Upper lobe of left lung (tissue), 6 donors: Measurements from ENCODE around the gene POSTN. TPM values are rescaled to one million over a fixed set of nuclear protein-coding genes. Genes with fewer than 3 reads are reported as not detected.

ENCODE experiments used
- ATAC-seq, 2 donors: fragments of 200-7000 bp; cut with Tn5 transposase; one replicate each; pipeline ENCODE4 v1.9.1; 2022; ENCODE audit warnings: mild to moderate bottlenecking in 2 of 2, moderate library complexity in 2 of 2; ENCODE audit not compliant: low FRiP score in 2 of 2
- DNase-seq, 2 donors: peaks; one replicate each; pipeline ENCODE4 v3.0.0-alpha.2; 2019 to 2020
- H3K27ac ChIP-seq, 4 donors: fragments of 200-600 bp; sonication (generic); one replicate each; pipeline ENCODE4 v1.5.1; 2016 to 2019
- H3K27me3 ChIP-seq, 4 donors: fragments of 200-600 bp; sonication (generic); one replicate each; pipeline ENCODE4 v1.5.1; 2017 to 2019
- H3K36me3 ChIP-seq, 4 donors: fragments of 200-600 bp; sonication (generic); one replicate each; pipeline ENCODE4 v1.5.1; 2016 to 2019
- H3K4me1 ChIP-seq, 4 donors: fragments of 200-600 bp; sonication (generic); one replicate each; pipeline ENCODE4 v1.5.1; 2018 to 2019
- H3K4me3 ChIP-seq, 4 donors: fragments of 200-600 bp; sonication (generic); one replicate each; pipeline ENCODE4 v1.5.1; 2017 to 2019; ENCODE audit warnings: mild to moderate bottlenecking in 2 of 4, moderate library complexity in 1 of 4
- H3K9me3 ChIP-seq, 4 donors: fragments of 200-600 bp; sonication (generic); one replicate each; pipeline ENCODE4 v1.5.1; 2018 to 2019
- CTCF ChIP-seq, 6 experiments: fragments of 450-650 bp in 4 of 6; fragments of 200-600 bp in 2 of 6; sonication (generic) in 2 of 6; IDR thresholded peaks; one replicate each; pipeline ENCODE4 v1.5.1; 2016 to 2019; ENCODE audit warnings: antibody characterized with exemption in 6 of 6
- EP300 ChIP-seq, 4 donors: sonication (generic); formaldehyde crosslinking; IDR thresholded peaks; one replicate each; pipeline ENCODE4 v1.5.1; 2017; ENCODE audit warnings: antibody characterized with exemption in 4 of 4, control low read depth in 2 of 4
- POLR2A ChIP-seq, 4 donors: fragments of 450-650 bp; IDR thresholded peaks; one replicate each; pipeline ENCODE4 v1.5.1; 2016 to 2017; ENCODE audit warnings: antibody characterized with exemption in 4 of 4, mild to moderate bottlenecking in 2 of 4
- POLR2AphosphoS5 ChIP-seq, 2 donors: sonication (generic); formaldehyde crosslinking; IDR thresholded peaks; one replicate each; pipeline ENCODE4 v1.5.1; 2017; ENCODE audit warnings: antibody characterized with exemption in 2 of 2
- WGBS, 2 donors: methylation state at CpG; one replicate each; pipeline ENCODE4 v1.1.5; 2017 to 2018; 5-methylcytosine and 5-hydroxymethylcytosine counted together
- total RNA-seq, 6 donors: library from RNA; depleted of rRNA in 4 of 6; stranded (reverse); fragments of >200 nt in 4 of 6; gene quantifications; one replicate each; pipeline versions ENCODE4 v1.1.0 to v1.2.1, GENCODE V29; 2016 to 2021
- donor health status: DM: no; HTN: no; CAD: no; lungs with moderate emphysema.
- donor health status: DM: no; HTN: yes; CAD: no; lungs with severe emphysema.

Gene POSTN
- total RNA-seq, 6 donors from 2014 or later: 1.0 to 55.5 (median 23.5) TPM

GRCh38 chr13:37640499-37640898 is 41.9 kb upstream of the POSTN start:
- Histone ChIP-seq H3K4me3 (no peak overlapping the region), H3K4me1 (no peaks in the 10 kb centered on the region), H3K9me3 (no peaks in the 10 kb centered on the region), H3K27me3 (no peaks in the 10 kb centered on the region), H3K36me3 (no peaks in the 10 kb centered on the region), H3K27ac (no peak overlapping the region)
- TF ChIP-seq CTCF (IDR thresholded peaks at IDR 0.05) (no peak), POLR2A (IDR thresholded peaks at IDR 0.05) (no peak), EP300 (IDR thresholded peaks at IDR 0.05) (no peak), POLR2AphosphoS5 (IDR thresholded peaks at IDR 0.05) (no peak)
- ATAC-seq (no peak), DNase-seq (no peak)
- 26 to 27% methylated on average over 2 of the region's 2 CpGs for WGBS, 2 donors

GRCh38 chr13:37636701-37637100 is 38.1 kb upstream of the POSTN start:
- ATAC-seq: no peak
- TF ChIP-seq CTCF (IDR thresholded peaks at IDR 0.05) (no peak), POLR2A (IDR thresholded peaks at IDR 0.05) (no peak), POLR2AphosphoS5 (IDR thresholded peaks at IDR 0.05) (no peak), EP300 (IDR thresholded peaks at IDR 0.05) (no peak)
- H3K4me1 ChIP-seq: no peaks in the 10 kb centered on the region
- no peak for DNase-seq
- no peaks in the 10 kb centered on the region for H3K27me3 ChIP-seq
- H3K27ac ChIP-seq: no peak overlapping the region
- 67 to 68% methylated on average over 8 of the region's 8 CpGs for WGBS, 2 donors
- H3K9me3 ChIP-seq: no peaks in the 10 kb centered on the region
- H3K36me3 ChIP-seq: no peaks in the 10 kb centered on the region
- no peak overlapping the region for H3K4me3 ChIP-seq

- Histone ChIP-seq H3K36me3 (no peaks in the 10 kb centered on the region), H3K27me3 (no peaks in the 10 kb centered on the region), H3K9me3 (no peaks in the 10 kb centered on the region), H3K4me3 (no peak overlapping the region), H3K4me1 (no peaks in the 10 kb centered on the region), H3K27ac (no peak overlapping the region)
- no peak for ATAC-seq
- TF ChIP-seq EP300 (IDR thresholded peaks at IDR 0.05) (no peak), POLR2AphosphoS5 (IDR thresholded peaks at IDR 0.05) (no peak), CTCF (IDR thresholded peaks at IDR 0.05) (no peak), POLR2A (IDR thresholded peaks at IDR 0.05) (no peak)
- DNase-seq: no peak
- 68 to 69% methylated on average over 5 of the region's 5 CpGs for WGBS, 2 donors
Observed at GRCh38 chr13:37632294-37632693, 33.7 kb upstream of the POSTN start.

- Histone ChIP-seq H3K36me3 (no peaks in the 10 kb centered on the region), H3K9me3 (no peaks in the 10 kb centered on the region), H3K4me1 (no peaks in the 10 kb centered on the region), H3K27ac (no peak overlapping the region), H3K4me3 (no peak overlapping the region), H3K27me3 (no peaks in the 10 kb centered on the region)
- ATAC-seq: no peak
- TF ChIP-seq CTCF (IDR thresholded peaks at IDR 0.05) (no peak), EP300 (IDR thresholded peaks at IDR 0.05) (no peak), POLR2A (IDR thresholded peaks at IDR 0.05) (no peak), POLR2AphosphoS5 (IDR thresholded peaks at IDR 0.05) (no peak)
- DNase-seq: no peak
- 53 to 70% methylated on average over 4 of the region's 4 CpGs for WGBS, 2 donors
Observed at GRCh38 chr13:37627428-37627827, 28.9 kb upstream of the POSTN start.

- Histone ChIP-seq H3K4me3 (no peak overlapping the region), H3K36me3 (no peaks in the 10 kb centered on the region), H3K27ac (no peak overlapping the region), H3K4me1 (peaks cover 0 to 4% (median 0%) of the 10 kb centered on the region in 4 donors), H3K9me3 (no peaks in the 10 kb centered on the region), H3K27me3 (no peaks in the 10 kb centered on the region)
- WGBS, 2 donors: 77 to 81% methylated on average over 3 of the region's 3 CpGs
- DNase-seq (no peak), ATAC-seq (no peak)
- TF ChIP-seq POLR2A (IDR thresholded peaks at IDR 0.05) (no peak), EP300 (IDR thresholded peaks at IDR 0.05) (no peak), POLR2AphosphoS5 (IDR thresholded peaks at IDR 0.05) (no peak), CTCF (IDR thresholded peaks at IDR 0.05) (no peak)
Observed at GRCh38 chr13:37621811-37622361, 23.3 kb upstream of the POSTN start.
